ENCODE results near the gene TBX19. TPM values are rescaled to one million over a fixed set of nuclear protein-coding genes. Genes with fewer than 3 reads are reported as not detected.

Gene TBX19
- total and polyA plus RNA-seq, 2 of the 4 experiments (the other 2 are of a cell fraction) = 0.18 to 0.89 TPM

DNA sequence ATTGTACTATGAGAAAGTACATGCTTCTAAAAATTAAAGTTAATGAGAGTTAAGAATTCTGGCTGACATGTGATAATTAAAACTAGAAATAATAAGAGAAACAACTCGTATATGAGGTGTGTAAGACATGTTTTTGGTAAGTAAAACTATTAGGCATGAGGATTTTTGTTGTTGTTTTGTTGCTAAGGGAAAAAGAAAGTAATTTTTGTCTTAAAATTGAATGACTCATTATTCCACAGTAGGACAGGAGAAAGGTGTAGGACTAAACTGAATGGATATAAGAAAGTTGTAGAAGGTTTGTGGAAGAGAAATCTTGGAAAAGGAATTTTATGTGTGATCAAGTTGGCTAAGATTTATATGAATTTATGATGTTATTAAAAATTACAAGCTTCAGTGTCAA, 54.8 kb downstream of the TBX19 start:
- POLR2A ChIA-PET (ENCODE audit: unreplicated experiment) = no interaction called here
- Histone ChIP-seq H3K56ac (ENCODE audit: extremely low read depth, insufficient read depth, low read length) (no peak overlapping the region), H3K9me3 (ENCODE audit: control insufficient read depth, insufficient read depth, low read length) (no peaks in the 10 kb centered on the region), H2BK5ac (ENCODE audit: low read depth, low read length, poor library complexity, severe bottlenecking) (no peak overlapping the region), H3K4me3 (ENCODE audit: insufficient read depth, low read depth, low read length) (no peak overlapping the region), H3K79me1 (ENCODE audit: low read depth in 1 of 2, low read length in 2 of 2) (no peaks in the 10 kb centered on the region), H2BK20ac (ENCODE audit: low read depth, low read length) (no peak overlapping the region), H3K23ac (ENCODE audit: low read depth, low read length) (no peak overlapping the region), H4K20me1 (ENCODE audit: insufficient read depth, low read length) (no peaks in the 10 kb centered on the region), H3K9me1 (ENCODE audit: insufficient read depth, low read length) (no peaks in the 10 kb centered on the region), H4K8ac (ENCODE audit: low read depth in 2 of 2, low read length in 2 of 2) (no peak overlapping the region), H2BK120ac (ENCODE audit: low read depth, low read length) (no peak overlapping the region), H2AFZ (replicated peaks; ENCODE audit: low read length, poor library complexity) (no peak overlapping the region), H3K9ac (ENCODE audit: low read depth, low read length) (no peak overlapping the region), H4K91ac (ENCODE audit: insufficient read depth, low read depth, low read length) (no peak overlapping the region), H3K36me3 (ENCODE audit: control insufficient read depth, insufficient read depth, low read length) (no peaks in the 10 kb centered on the region), H2AK9ac (replicated peaks; ENCODE audit: low read depth, low read length, poor library complexity) (no peak overlapping the region), H3K27me3 (ENCODE audit: control insufficient read depth, insufficient read depth, low read length) (peaks cover 4% of the 10 kb centered on the region), H2BK15ac (ENCODE audit: low read depth, low read length) (no peak overlapping the region), H3K27ac (ENCODE audit: insufficient read depth, low read length) (no peak overlapping the region), H2AK5ac (ENCODE audit: low read depth, low read length) (no peak overlapping the region), H3K18ac (ENCODE audit: low read depth, low read length) (no peak overlapping the region), H3K4me2 (ENCODE audit: low read depth, low read length) (no peak overlapping the region), H4K5ac (ENCODE audit: low read depth, low read length) (no peak overlapping the region), H3K4ac (ENCODE audit: low read depth, low read length) (no peak overlapping the region), H3K14ac (replicated peaks; ENCODE audit: low read depth, low read length) (no peak overlapping the region), H3K4me1 (ENCODE audit: control insufficient read depth, insufficient read depth, low read length) (no peaks in the 10 kb centered on the region)
- intact Hi-C loops (cut with micrococcal nuclease) = no loop called here
- TF ChIP-seq RAD21 (IDR thresholded peaks at IDR 0.05; ENCODE audit: low read length) (no peak), MXI1 (IDR thresholded peaks at IDR 0.05; ENCODE audit: borderline replicate concordance, low read depth, low read length) (no peak), CHD1 (IDR thresholded peaks at IDR 0.05; ENCODE audit: low read depth, low read length) (no peak), MAZ (IDR thresholded peaks at IDR 0.05; ENCODE audit: borderline replicate concordance, low read depth, low read length) (no peak), SMC3 (IDR thresholded peaks at IDR 0.05; ENCODE audit: low read depth, low read length) (no peak), CEBPB (IDR thresholded peaks at IDR 0.05; ENCODE audit: low read depth, low read length) (no peak), POLR2A (IDR thresholded peaks at IDR 0.05; ENCODE audit: low read depth, low read length) (no peak), MAFK (IDR thresholded peaks at IDR 0.05; ENCODE audit: low read depth, low read length) (no peak), BHLHE40 (IDR thresholded peaks at IDR 0.05; ENCODE audit: low read depth, low read length) (no peak), RCOR1 (IDR thresholded peaks at IDR 0.05; ENCODE audit: insufficient replicate concordance, low read length) (no peak)
- TF ChIP-seq, protein P1, sequence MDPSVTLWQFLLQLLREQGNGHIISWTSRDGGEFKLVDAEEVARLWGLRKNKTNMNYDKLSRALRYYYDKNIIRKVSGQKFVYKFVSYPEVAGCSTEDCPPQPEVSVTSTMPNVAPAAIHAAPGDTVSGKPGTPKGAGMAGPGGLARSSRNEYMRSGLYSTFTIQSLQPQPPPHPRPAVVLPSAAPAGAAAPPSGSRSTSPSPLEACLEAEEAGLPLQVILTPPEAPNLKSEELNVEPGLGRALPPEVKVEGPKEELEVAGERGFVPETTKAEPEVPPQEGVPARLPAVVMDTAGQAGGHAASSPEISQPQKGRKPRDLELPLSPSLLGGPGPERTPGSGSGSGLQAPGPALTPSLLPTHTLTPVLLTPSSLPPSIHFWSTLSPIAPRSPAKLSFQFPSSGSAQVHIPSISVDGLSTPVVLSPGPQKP (IDR thresholded peaks at IDR 0.05; ENCODE audit: borderline replicate concordance, low read depth, low read length) = no peak
- TF ChIP-seq, protein P2, sequence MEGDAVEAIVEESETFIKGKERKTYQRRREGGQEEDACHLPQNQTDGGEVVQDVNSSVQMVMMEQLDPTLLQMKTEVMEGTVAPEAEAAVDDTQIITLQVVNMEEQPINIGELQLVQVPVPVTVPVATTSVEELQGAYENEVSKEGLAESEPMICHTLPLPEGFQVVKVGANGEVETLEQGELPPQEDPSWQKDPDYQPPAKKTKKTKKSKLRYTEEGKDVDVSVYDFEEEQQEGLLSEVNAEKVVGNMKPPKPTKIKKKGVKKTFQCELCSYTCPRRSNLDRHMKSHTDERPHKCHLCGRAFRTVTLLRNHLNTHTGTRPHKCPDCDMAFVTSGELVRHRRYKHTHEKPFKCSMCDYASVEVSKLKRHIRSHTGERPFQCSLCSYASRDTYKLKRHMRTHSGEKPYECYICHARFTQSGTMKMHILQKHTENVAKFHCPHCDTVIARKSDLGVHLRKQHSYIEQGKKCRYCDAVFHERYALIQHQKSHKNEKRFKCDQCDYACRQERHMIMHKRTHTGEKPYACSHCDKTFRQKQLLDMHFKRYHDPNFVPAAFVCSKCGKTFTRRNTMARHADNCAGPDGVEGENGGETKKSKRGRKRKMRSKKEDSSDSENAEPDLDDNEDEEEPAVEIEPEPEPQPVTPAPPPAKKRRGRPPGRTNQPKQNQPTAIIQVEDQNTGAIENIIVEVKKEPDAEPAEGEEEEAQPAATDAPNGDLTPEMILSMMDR (conservative IDR thresholded peaks at IDR 0.05; ENCODE audit: low read depth, low read length) = no peak
- TF ChIP-seq, protein P3, sequence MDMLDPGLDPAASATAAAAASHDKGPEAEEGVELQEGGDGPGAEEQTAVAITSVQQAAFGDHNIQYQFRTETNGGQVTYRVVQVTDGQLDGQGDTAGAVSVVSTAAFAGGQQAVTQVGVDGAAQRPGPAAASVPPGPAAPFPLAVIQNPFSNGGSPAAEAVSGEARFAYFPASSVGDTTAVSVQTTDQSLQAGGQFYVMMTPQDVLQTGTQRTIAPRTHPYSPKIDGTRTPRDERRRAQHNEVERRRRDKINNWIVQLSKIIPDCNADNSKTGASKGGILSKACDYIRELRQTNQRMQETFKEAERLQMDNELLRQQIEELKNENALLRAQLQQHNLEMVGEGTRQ (IDR thresholded peaks at IDR 0.05; ENCODE audit: low read depth, low read length) = no peak
- BruUV-seq (replicated peaks) = no TSS peak
- dilution Hi-C loops (cut with HindIII; ENCODE audit: low sequenced_read_pairs, unreplicated experiment) = no loop called here
- no CpG with 5 or more reads among the region's 1 CpG for WGBS, 2 experiments (ENCODE audit: extremely low coverage in 2 of 2, insufficient read length in 1 of 2)
- no peak for DNase-seq
- in situ Hi-C loops (cut with MboI; ENCODE audit: low sequenced_read_pairs) = loop anchor here (25.0 kb wide), 1 partner anchor 1027 kb away; the partner anchor contains the start of genes BLZF1 and NME7
- CTCF ChIA-PET = interaction anchor here (0.7 to 2.5 kb wide), 3 partner anchors 7 to 1035 kb away, joined by 3 to 11 read pairs (median 3); no protein-coding TSS in a partner anchor
- no peak for ATAC-seq (ENCODE audit: low read depth)
